Measurements from ENCODE around the gene A4GALT.
A peak's percentile ranks its signal among the peaks of the same experiment; 100 is the strongest.
"Not testable (repeated sequence)": the region's sequence is repeated elsewhere in the genome, so short reads cannot be mapped to it uniquely, and the experiment has no call there.

The A4GALT gene, protein sequence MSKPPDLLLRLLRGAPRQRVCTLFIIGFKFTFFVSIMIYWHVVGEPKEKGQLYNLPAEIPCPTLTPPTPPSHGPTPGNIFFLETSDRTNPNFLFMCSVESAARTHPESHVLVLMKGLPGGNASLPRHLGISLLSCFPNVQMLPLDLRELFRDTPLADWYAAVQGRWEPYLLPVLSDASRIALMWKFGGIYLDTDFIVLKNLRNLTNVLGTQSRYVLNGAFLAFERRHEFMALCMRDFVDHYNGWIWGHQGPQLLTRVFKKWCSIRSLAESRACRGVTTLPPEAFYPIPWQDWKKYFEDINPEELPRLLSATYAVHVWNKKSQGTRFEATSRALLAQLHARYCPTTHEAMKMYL

DNA sequence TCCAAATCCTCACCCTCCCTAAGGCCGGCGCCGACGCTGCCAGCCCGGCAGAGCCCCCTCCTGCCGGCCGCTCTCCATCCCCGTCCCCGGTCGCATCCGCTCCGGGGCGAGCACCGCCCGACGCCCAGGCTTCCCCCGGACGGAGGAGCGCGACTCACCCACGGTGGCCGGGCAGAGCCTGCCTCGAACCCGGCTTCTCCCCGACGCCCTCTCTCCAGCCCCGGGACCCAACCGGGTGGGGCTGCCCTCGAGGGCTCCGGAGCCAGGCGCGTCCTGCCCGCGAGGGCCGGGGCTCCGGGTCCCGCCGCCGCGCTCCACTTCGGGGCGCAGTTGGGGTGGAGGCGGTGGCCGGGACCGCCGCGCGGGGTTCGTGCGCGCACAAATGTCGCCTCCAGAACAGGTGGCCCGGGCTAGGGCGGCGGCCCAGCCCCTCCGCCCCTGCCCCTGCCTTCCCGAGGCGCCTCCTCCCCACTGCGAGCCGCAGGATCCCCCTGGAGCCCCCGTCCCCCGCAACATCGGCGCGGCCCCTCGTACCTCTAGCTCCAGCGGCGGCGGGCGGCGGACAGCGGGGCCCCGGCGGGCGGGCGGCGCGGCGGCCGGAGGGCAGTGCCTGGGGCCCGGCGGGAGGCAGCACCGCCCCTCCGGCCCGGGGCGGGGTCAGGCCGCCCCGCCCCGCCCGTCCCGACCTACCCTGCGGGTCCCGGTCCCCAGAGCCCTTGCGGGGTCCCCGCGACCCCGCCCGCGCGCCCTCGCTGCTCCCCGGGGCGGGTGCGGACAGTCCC lies at the start of gene A4GALT:
Gene A4GALT, minus strand, starts transcription at position 608 of the 782 bp plus-strand sequence. CDS start 26,919 bp downstream, outside the sequence.
- no peak for DNase-seq

DNA sequence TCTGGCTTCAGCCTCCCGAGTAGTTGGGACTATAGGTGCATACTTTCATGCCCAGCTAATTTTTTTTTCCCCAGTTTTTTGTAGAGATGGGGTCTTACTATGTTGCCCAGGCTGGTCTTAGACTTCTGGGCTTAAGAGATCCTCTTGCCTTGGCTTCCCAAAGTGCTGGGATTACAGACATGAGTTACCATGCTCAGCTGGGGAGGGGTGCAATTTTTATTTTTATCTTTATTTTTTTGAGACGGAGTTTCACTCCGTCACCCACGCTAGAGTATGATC lies 49.7 kb upstream of the A4GALT start:
- no peak for DNase-seq

DNA sequence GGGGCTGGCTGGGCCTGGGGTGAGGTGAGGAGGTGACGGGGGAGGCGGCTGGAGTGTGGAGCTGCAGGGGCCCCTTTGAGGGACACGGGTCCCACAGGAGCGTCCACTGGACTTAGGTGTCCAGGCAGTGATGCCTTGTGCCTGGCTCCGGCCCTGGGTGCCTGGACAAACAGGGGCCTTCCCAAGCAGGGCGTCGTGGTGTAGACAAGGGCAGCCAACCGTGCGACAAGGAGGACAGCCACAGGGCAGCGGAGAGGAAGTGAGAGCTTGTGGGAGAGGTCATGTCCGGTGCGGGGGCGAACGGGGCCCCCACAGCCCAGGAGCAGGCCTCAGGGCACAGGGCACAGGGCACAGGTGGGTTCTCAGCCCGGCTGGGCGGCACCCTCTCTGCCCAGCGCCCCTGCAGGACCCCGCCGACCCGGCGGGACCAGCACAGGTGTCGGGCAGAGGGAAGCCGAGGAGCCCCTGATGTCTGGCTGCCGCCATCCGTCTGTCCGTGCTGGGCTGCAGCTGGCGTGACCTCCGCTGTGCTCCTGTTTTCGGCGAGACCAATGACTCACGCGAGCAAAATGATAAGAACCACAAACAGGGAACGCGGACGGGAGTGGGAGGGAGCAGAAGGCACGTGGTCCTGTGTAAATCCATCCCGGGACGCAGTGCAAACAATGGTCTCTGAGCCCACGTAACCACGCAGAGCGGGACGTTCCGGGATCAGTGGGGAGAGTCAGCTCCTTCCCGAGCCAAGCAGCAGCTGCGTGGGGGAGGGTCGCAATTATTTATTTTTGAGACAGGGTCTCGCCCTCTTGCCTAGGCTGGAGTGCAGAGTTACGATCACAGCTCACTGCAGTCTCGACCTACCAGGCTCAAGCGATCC lies 49.1 kb upstream of the A4GALT start:
- DNase-seq = no peak

DNA sequence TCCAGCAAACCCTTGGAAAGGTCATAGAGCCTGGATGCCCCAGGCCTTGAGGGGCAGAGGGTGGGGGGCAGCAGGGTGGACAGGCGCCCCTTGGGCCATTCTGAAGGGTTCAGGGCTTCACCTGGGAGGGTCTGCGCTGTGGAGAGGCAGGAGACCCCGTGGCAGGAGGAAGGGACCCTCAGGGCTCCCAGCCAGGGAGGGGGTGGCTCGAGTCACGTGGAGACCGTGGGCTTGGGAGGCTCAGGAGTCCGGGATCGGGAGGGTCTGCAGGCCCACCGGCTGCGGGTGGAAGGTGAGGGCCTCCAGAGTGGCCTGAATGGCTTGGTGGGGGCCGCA lies 48.5 kb upstream of the A4GALT start:
- DNase-seq = no peak

DNA sequence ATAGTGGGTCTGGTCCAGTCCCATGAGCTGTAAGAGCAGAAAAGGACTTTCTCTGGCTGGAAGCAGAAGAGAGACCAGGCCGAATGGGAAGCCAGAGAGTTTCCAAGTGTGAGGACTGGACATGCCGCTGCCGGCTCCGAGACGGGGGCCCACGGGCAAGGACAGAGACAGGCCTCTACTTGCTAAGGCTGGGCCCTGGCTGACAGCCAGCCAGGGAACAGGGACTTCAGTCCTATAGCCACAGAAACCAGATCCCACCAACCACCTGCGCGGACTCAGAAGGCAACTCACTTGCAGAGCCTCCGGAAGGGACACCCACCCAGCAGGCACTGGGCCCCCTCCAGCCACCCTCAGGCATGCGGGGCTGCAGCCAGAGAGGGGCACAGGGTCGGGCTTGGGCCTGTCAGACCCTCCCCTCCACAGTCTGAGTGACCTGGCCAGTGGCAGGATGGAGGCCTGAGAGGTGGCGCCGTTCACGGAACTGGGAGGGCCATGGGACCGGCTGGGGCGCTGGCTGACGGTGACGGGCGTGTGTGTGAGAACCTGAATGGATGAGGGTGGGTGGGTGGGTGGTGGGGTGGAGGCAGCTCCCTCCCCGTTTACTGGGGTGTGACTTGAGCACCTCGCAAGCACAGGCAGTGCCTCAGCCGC lies 47.8 kb upstream of the A4GALT start:
- no peak for DNase-seq

DNA sequence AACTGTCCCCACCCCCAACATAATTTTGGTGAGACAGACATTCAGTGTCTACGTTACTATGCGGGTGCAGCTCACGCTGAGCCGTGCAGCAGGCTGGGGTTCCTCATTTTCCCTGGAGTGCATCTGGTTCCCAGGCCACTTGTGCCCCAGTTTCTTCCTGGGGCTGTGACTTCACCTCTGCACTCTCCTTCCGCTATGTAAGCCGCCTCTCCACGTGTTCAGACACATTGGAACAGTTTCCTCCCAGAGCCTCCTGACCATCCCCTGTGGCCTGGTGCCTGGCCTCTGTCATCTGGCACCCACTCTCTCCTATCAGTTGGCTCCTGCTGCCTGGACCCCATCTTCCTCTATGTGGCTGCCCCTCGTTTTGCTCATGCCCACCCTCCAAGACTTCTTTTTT lies 46.2 kb upstream of the A4GALT start:
- DNase-seq = peak; percentile 84 to 94

DNA sequence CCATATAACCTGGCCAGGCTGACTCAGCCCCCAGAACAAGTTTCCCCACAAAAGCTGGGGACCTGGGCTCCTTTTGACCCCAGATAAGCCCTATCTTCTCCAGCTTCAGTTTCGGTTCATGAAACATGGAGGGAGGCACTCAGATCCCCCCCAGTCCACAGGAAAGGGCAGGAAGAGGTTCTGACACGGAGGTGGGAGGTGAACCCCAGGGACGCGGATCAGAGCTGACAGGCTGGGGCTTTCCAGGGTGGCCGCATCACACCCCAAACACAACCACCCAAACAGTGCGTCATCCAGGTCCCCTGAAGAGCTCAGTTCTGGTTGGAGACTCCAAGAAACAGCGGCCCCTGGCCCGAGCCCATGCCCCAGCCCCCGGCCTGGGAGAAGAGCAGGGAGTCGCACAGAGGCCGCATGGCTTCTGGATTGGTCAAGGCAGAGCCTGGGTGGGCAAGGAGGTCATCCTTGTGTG lies 44.3 kb upstream of the A4GALT start:
- DNase-seq = no peak

DNA sequence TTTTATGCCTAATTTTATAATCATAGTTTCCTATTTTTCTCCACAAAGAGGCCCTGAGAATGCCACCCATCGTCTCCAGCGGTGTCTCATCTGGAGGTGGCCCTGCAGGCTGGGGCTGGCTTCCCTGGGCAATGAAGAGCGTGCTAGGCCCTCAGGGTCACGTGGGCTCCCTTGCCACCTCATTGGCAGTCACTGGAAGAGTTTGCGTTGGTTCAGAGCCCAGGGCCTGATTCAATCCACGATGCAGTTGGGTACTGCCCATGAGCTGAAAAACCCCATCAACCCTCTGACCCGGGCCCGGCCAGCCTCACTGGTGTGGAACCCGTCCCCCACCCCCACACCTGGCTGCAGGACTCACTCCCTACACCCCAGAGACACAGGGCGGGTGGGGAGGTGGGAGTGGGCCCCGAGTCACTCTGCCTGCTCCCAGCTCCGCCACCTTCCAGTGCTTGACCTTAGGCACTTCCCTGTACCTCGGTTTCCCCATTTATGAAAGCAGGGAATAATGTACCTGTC lies 43.4 kb upstream of the A4GALT start:
- no peak for DNase-seq

DNA sequence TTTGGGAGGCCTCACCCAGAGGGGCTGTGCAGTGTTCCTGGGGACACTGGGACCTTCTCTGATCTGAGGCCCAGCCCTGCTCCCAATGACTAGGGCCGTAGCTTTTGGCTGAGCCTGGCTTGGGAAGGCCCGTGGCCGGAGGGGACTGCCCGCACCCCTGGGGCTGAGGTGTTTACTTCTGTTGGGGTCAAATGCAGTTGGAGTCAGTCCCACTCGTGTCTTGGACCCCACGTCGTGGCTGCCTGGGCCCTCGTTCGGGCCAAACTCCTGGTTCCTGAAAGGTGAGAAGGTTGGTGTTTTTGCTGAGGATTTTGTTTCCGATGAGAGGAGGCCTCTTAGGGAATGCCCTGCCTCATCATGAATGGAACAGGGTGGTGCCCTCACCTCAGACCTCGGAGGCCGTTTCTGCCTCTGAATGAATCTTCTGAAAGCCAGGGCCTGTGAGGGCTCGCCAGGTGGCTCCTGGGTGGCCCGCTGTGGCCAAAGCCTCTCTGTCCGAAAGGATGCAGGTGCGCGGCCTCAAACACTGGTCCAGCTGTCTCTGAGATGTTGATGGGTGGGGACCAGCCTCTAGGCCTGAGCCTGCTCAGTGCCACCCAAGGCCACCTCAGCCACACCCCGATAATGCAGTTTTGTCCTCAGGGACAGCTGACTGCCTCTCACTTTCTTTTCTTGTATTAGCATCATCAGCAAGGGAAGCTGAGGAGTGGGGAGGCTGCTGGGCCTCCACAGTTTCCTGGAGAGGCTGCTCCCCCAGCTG lies 40.3 kb upstream of the A4GALT start:
- no peak for DNase-seq

DNA sequence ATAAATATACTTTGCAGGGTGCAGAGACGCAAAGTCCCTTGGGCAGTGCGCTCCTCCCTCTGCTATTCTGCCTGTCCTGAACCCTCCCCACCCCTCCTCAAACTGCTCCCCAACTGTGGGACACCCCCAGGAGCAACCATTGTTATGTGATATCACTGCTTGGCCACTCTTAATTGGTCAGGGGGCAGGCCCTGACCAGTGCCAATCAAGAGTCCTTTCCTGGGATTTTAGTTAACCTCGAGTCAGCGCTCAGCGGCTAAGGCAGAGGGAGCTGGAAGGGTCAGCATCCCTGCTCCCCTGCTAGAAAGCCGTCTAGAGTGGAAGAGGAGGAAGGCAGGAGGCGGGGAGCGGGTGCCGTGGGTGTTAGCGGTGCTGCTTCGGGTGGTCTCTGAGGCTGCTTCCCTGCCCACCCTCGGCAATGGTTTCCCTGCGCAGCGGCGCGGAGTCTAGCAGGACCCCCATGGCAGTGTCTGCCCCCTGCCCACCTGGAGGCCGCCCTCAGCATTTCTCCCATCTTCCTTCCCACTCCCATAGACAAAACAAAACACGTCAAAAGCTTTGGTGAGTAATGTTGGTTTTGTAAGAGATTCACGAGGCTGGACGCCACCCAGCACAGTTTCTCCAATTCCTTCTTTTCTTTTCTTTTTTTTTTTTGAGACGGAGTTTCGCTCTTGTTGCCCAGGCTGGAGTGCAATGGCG lies 38.4 kb upstream of the A4GALT start:
- no peak for DNase-seq

DNA sequence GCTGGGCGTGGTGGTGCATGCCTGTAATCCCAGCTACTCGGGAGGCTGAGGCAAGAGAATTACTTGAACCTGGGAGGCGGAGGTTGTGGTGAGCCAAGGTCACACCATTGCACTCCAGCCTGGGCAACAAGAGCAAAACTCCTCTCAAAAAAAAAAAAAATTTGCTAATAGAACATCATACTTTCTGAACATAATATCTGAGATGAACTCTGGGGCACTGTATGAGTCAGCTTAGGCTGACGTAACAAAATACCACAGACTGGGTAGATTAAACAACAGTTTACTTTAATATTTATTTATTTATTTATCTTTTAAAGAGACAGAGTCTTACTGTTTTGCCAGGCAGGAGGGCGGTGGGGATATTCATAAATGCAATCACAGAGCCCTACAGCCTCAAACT lies 34.9 kb upstream of the A4GALT start:
- DNase-seq = not testable (repeated sequence)

DNA sequence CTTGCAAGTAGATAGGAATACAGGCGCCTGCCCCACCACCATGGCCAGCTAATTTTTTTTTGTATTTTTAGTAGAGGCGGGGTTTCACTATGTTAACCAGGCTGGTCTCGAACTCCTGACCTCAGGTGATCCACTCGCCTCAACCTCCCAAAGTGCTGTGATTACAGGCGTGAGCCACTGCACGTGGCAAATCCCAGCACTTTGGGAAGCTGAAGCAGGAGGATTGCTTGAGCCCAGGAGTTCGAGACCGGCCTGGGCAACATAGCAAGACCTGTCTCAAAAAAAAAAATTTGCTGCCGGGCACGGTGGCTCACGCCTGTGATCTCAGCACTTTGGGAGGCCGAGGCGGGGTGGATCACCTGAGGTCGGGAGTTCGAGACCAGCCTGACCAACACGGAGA lies 34.5 kb upstream of the A4GALT start:
- DNase-seq = not testable (repeated sequence)

DNA sequence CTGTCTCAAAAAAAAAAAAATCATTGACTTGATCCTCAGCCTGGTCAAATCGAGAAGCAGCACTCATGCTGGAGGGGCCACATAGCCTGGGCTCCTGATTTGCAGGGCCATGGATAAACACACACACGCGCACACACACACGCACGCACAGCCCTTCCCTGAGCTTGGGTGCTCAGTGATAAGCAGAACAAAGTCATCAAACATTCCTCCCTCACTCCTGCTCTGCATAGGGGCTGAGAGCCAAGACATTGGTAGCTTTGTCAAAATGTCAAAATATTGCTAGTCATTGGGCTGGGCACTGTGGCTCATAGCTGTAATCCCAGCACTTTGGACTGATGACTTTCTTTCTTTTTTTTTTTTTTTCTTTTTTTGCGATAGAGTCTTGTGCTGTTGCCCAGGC lies 34.0 kb upstream of the A4GALT start:
- DNase-seq = no peak

DNA sequence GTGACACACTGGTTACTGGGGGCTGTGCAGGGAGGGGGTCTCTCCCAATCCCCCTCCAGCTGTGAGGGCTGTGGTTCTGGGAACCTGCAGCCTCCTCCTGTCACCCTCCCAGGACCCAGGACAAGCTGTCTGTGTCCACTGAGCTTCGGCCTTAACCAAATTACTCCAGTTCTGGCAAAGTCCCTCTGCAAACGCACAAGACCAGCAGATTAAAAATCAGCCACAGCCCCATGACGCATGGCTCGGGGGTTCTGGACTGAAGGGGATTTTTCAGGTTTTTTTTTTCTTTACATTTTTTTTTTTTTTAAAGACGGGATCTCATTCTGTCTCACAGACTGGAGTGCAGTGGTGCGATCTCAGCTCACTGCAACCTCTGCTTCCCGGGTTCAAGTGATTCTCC lies 32.2 kb upstream of the A4GALT start:
- DNase-seq = no peak

DNA sequence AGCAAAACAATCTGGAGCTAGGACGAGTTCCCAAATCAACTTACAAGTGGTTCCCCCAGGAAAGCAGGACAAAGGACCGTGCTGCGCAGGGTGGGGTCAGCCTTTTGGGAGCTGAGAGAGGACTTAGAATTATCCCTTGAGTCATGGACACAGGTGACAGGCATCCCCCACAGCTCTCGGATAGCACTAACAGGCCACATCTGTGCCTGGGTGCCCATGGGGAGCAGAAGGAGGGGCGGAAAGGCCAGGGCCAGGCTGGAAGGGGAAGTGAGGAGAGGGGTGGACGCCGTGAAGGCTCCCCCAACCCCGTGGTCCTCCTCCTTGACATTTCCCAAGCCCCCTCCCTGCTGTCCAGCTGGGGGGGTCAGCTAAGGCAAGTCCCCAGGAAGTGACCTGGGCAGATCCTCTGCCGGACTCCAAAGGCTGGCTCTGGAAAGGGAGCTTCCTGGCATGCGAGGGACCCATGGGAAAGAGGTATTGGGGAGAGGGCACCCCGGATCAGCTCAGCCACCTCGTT lies 31.6 kb upstream of the A4GALT start:
- DNase-seq = no peak

DNA sequence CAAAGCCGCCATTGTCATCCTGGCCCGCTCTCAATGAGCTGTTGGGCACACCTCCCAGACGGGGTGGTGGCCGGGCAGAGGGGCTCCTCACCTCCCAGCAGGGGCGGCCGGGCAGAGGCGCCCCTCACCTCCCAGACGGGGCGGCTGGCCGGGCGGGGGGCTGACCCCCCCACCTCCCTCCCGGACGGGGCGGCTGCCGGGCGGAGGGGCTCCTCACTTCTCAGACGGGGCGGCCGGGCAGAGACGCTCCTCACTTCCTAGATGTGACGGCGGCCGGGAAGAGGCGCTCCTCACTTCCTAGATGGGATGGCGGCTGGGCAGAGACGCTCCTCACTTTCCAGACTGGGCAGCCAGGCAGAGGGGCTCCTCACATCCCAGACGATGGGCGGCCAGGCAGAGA lies 29.8 kb upstream of the A4GALT start:
- DNase-seq = not testable (repeated sequence)

DNA sequence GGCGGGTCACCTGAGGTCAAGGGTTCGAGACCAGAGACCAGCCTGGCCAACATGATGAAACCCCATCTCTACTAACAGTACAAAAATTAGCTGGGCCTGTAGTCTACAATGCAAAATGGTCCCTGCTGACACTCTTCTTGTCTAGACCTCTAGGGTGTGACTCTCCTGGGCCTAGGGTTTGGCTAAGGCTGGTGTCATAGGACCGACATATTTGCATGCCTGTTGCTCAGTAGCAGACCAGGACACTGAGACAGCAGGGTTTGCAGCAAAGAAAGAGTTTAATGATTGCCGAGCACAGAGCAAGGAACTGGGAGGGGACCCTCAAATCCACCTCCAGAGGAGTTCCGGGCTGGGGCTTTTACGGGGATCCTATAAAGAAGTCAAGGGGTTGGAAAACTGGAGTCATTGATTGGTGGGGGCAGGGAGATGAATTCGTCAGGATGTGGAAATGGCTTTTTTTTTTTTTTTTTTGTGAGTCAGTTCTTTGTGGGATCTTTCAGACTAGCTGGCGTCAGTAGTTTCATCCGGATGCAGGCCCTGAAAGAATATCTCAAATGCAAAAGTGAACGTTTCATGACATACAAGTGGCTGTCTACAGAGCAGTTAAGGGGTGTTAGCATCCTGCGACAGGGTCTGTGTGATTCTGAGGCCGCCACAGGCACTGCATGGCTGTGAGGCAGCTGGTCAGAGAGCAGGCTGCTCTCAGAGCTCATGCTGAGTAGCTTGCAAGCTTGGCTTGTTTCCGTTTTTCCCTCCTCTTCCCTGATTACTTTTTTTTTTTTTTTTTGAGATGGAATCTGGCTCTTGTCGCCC lies 27.2 kb upstream of the A4GALT start:
- no peak for DNase-seq

DNA sequence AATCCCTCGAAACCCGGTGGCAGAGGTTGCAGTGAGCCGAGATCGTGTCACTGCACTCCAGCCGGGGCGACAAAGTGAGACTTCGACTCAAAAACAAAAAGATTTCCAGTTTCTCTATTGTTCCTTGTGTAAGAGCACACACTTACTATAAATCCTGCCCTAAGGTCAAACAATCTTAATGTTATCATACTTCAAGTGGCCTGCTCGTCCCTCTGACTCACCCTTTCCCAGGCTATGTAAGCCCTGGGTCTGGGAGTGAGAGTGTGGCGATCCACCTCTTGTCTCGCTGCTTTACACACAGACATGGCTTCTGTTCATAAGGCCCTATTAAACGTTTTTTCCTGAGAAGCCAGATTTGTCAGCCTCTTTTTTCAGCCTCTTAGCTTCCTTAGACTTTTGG lies 24.4 kb upstream of the A4GALT start:
- no peak for DNase-seq

DNA sequence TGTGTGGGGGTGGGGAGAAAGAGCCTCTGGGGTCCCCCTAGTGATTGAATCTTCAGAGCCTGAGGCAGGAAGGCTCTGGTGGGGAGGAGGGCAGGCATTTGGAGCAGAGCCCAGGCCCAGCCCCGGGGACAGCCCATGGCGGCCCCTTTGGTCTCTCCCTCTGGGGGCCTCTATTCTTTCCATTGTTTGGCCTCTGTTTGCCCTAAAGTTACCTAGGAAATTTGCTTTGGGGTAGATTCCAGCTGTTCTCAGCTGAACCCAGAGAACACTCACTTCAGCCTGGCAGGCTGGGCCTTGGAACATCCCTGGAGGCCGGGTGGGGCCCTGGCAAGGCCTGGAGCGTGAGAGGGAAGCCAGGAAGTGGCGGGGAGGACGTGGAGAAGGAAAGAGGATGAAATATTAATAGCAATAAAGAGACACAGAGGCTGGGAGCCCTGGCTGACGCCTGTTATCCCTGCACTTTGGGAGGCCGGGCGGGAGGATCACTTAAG lies 22.9 kb upstream of the A4GALT start:
- no peak for DNase-seq

DNA sequence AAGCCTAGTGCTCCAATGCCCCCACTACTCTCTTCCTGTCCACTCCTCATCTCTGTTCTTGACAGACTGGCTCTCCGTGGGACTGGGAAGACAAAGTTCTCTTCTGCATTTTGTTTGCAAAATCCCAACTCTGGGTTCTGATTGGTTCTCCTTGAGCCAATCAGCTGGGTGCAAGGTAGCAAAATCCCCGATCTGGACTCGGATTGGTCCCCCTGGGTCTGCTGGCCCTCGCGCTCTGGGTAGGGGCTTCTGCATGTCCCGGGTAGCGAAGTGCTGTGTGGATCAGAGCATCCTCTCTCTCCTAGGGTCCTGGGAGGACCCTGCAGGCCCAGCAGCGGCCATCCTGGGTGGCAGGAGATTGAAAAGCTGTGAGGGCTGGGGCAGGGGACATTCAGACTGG lies 22.3 kb upstream of the A4GALT start:
- DNase-seq = no peak
